ENCODE results near the gene ISG15.

DNA sequence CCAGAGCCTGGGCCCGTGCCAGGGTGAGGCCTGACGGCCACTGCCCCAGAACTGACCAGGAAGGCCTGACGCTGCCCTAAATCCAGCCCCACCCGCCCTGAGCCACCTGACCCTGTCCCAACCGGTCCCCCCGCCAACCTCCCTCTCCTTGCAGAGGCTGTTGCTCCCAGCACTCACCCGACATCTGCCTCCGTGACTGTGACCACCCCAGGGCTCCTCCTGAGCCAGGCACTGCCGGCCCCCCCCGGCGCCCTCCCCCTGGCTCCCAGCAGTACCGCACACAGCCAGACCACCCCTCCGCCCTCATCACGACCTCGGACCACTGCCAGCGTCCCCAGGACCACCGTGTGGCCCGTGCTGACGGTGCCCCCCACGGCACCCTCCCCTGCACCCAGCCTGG lies 32.9 kb downstream of the ISG15 start:
- TF ChIP-seq, protein P1, sequence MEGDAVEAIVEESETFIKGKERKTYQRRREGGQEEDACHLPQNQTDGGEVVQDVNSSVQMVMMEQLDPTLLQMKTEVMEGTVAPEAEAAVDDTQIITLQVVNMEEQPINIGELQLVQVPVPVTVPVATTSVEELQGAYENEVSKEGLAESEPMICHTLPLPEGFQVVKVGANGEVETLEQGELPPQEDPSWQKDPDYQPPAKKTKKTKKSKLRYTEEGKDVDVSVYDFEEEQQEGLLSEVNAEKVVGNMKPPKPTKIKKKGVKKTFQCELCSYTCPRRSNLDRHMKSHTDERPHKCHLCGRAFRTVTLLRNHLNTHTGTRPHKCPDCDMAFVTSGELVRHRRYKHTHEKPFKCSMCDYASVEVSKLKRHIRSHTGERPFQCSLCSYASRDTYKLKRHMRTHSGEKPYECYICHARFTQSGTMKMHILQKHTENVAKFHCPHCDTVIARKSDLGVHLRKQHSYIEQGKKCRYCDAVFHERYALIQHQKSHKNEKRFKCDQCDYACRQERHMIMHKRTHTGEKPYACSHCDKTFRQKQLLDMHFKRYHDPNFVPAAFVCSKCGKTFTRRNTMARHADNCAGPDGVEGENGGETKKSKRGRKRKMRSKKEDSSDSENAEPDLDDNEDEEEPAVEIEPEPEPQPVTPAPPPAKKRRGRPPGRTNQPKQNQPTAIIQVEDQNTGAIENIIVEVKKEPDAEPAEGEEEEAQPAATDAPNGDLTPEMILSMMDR (IDR thresholded peaks at IDR 0.05; ENCODE audit: poor library complexity), result no peak
- TF ChIP-seq EZH2 (IDR thresholded peaks at IDR 0.05; ENCODE audit: borderline replicate concordance) (no peak), EZH2phosphoT487 (IDR thresholded peaks at IDR 0.05; ENCODE audit: low read depth, severe bottlenecking, unreplicated experiment) (no peak)

Data from hepatocyte (in vitro differentiated cells).